Mucosa of stomach (tissue), 1 donor: ENCODE measurements around the gene KIF13A.

ENCODE experiments used
- H3K27me3 ChIP-seq: one replicate; pipeline ENCODE4 v1.7.0; 2013; ENCODE audit warnings: mild to moderate bottlenecking, low read length; ENCODE audit not compliant: control insufficient read depth, insufficient read depth
- H3K36me3 ChIP-seq: one replicate; pipeline ENCODE4 v1.7.0; 2013; ENCODE audit warnings: low read length; ENCODE audit not compliant: control insufficient read depth, insufficient read depth
- H3K4me1 ChIP-seq: one replicate; pipeline ENCODE4 v1.7.0; 2013; ENCODE audit warnings: mild to moderate bottlenecking, low read length; ENCODE audit not compliant: control insufficient read depth, insufficient read depth
- H3K4me3 ChIP-seq: one replicate; pipeline ENCODE4 v1.7.0; 2013; ENCODE audit warnings: low read length
- H3K9ac ChIP-seq: one replicate; pipeline ENCODE4 v1.7.0; 2013; ENCODE audit warnings: mild to moderate bottlenecking, low read length, moderate library complexity
- H3K9me3 ChIP-seq: one replicate; pipeline ENCODE4 v1.7.0; 2013; ENCODE audit warnings: mild to moderate bottlenecking, low read length, moderate library complexity; ENCODE audit not compliant: control insufficient read depth
- donor health status: Pancreatic carcinoma.

KIF13A gene

DNA sequence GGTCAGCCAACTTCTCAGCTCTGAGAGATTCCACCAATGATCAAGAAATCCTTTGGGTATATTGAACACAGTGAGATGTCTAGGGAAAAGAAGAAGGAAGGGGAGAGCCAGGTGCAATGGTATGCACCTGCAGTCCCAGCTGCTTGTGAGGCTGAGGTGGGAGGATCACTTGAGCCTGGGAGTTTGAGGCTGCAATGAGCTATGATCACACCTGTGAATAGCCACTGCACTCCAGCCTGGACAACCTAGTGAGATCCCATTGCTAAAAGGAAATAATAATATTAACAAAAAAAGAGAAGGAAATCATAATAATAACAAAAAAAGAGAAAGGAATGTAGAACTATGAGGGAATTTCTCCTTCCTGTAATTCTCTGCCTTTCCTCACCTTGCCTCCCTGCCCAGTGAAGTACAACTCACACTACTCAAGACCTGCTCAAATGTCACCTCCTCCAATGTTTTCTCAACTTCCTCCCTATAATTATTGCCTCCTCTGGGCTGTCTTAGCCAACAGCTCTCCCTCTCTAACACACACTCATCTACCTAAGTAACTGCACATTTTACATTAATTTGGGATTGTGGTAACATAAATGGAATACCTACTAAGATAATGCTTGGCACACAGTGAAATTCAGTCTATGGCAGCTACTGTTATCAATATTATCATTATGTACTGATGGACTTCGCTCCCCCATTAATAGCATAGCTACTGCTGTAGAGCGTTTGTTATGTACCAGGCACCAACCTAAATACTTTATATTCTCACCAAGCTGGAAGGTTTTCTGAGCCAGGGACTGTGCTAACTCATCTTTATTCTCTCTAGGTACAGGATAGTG lies 103.6 kb downstream of the KIF13A start:
- Histone ChIP-seq H3K4me1 (peaks cover 28% of the 10 kb centered on the region), H3K4me3 (no peak overlapping the region), H3K9me3 (no peaks in the 10 kb centered on the region), H3K27me3 (no peaks in the 10 kb centered on the region), H3K9ac (no peak overlapping the region), H3K36me3 (no peaks in the 10 kb centered on the region)

DNA sequence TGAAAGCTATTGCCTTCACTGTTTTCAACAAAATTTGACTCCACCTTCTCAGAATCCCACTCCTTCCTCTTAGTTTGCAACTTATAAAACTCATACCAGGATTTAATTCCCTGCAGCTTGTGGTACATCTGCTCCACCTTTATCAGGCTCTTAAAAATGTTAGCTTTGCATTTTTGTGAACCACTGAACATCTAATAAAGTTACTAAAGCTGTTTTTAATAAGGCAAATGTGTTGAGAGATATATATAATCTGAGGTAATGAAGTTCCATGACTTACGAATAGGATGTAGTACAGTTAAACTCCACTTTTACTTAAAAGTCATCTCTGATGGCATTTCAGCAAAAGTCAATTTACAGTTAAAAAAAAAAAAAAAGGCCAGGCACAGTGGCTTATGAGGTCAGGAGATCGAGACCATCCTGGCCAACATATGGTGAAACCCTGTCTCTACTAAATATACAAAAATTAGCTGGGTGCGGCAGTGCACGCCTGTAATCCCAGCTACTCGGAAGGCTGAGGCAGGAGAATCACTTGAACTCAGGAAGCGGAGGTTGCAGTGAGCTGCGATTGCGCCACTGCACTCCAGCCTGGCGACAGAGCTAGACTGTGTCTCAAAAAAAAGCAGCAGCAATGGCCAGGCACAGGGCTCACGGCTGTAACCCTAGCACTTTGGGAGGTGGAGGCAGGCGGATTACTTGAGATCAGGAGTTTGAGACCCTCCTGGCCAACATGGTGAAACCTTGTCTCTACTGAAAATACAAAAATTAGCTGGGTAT lies 106.2 kb downstream of the KIF13A start:
- no peaks in the 10 kb centered on the region for H3K9me3 ChIP-seq
- peaks cover 34% of the 10 kb centered on the region for H3K4me1 ChIP-seq
- H3K36me3 ChIP-seq = no peaks in the 10 kb centered on the region
- no peaks in the 10 kb centered on the region for H3K27me3 ChIP-seq
- H3K4me3 ChIP-seq = no peak overlapping the region
- H3K9ac ChIP-seq = no peak overlapping the region

DNA sequence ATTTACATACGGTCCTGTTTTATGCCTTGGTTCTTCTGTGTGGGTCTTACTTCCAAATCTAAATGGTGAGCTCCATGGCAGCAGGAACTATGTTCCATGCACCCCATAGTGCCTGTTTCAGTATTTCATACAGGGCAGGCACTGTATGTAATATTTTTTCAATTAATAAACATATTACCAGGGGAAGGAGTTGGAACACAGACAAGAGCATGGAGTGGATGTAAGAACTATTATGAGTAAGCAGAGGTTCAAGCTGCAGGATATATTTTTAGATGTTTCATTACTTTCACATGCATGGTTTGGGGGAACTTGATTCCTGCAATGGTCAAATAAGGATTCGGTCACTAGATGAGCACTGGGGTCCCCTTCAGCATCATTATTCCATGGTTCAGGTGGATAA lies 108.3 kb downstream of the KIF13A start:
- Histone ChIP-seq H3K27me3 (no peaks in the 10 kb centered on the region), H3K4me3 (no peak overlapping the region), H3K9ac (no peak overlapping the region), H3K4me1 (peaks cover 27% of the 10 kb centered on the region), H3K36me3 (no peaks in the 10 kb centered on the region), H3K9me3 (no peaks in the 10 kb centered on the region)

DNA sequence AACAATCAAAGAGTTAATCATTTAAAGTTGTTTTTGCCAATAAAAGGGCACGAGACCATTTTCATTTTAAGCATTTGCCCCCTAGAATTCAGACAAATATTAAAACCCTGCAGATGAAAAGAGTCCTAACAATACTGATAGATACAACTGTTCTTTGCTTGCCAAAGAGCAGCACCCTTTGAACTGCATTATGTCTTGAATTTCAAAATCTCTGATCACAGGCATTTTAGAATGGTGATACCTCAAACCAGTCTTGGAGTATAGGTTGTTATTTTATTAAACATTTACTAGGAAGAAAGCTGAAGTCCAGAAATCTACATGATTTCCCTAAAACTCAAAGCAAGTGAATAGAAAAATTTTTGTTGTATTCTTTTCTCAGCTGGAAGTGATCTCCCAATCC lies 108.7 kb downstream of the KIF13A start:
- Histone ChIP-seq H3K4me1 (peaks cover 23% of the 10 kb centered on the region), H3K27me3 (no peaks in the 10 kb centered on the region), H3K9ac (no peak overlapping the region), H3K36me3 (no peaks in the 10 kb centered on the region), H3K9me3 (no peaks in the 10 kb centered on the region), H3K4me3 (no peak overlapping the region)

DNA sequence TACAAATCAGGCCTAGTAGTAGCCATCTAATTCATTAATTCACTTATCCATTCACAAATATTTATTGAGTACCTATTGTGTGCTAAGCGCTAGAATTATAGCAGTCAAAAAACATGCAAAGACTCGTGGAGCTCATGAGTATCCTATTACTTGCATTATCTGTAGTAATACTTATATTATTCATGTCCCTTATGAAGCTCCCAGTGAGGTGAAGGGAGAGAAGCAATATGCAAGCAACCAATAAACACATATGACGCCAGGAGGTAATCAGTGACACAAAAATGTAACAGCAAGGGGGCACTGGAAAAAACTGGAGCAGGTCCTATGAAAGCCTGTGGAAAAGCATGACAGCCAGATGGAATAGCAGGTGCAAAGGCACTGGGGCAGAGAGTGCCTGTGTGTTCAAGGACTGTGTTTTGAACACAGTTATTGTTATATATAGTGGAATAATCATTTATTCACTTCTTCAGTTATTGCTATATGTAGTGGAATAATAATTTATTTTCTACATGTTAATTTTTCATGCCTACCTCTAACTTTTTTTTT lies 109.5 kb downstream of the KIF13A start:
- H3K4me1 ChIP-seq = peaks cover 17% of the 10 kb centered on the region
- H3K9me3 ChIP-seq = no peaks in the 10 kb centered on the region
- H3K36me3 ChIP-seq = no peaks in the 10 kb centered on the region
- H3K4me3 ChIP-seq = no peak overlapping the region
- no peaks in the 10 kb centered on the region for H3K27me3 ChIP-seq
- no peak overlapping the region for H3K9ac ChIP-seq

DNA sequence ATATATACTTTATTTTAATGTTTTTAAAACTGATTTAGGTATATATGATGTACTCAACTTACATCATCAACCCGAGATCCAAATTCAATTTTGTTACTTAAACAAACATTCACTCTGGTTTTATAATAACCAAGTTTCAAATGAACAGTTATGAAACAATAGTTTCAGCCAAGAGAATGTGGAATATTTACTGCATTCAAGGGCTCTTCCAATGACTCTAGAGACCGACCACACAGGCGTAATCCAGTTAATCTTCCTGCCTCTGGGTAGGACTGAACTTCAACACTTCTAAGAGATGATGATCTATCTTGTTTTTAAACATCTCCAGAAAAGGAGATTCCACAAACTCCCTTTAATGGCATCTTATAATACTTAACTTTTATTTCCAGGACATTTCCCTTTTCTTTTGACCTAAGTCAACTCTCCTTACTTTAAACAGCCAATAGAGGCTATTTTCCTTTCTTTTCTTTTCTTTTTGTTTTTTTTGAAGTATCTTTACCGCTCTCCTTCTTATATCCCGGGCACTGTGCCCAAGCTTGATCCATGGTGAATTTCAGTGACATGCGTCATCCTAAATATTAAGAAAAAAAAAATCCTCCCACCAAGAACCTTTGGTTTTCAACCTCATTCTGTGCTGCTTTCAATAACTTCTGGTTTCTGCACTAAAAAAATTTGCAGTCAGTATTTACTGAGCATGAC lies 110.1 kb downstream of the KIF13A start:
- H3K36me3 ChIP-seq = no peaks in the 10 kb centered on the region
- no peak overlapping the region for H3K4me3 ChIP-seq
- no peaks in the 10 kb centered on the region for H3K27me3 ChIP-seq
- no peaks in the 10 kb centered on the region for H3K9me3 ChIP-seq
- H3K9ac ChIP-seq = no peak overlapping the region
- H3K4me1 ChIP-seq = peaks cover 17% of the 10 kb centered on the region

DNA sequence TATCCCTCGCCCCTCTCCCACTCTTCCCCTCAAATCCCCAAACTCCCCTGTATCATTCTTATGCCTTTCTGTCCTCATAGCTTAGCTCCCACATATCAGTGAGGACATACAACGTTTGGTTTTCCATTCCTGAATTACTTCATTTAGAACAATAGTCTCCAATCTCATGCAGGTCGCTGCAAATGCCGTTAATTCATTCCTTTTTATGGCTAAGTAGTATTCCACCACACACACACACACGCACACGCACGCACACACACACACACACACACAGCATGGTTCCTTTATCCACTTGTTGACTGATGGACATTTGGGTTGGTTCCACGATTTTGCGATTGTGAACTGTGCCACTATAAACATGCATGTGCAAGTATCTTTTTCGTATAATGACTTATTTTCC lies 112.7 kb downstream of the KIF13A start:
- Histone ChIP-seq H3K9ac (no peak overlapping the region), H3K27me3 (no peaks in the 10 kb centered on the region), H3K4me3 (no peak overlapping the region), H3K4me1 (peaks cover 17% of the 10 kb centered on the region), H3K36me3 (no peaks in the 10 kb centered on the region), H3K9me3 (no peaks in the 10 kb centered on the region)

DNA sequence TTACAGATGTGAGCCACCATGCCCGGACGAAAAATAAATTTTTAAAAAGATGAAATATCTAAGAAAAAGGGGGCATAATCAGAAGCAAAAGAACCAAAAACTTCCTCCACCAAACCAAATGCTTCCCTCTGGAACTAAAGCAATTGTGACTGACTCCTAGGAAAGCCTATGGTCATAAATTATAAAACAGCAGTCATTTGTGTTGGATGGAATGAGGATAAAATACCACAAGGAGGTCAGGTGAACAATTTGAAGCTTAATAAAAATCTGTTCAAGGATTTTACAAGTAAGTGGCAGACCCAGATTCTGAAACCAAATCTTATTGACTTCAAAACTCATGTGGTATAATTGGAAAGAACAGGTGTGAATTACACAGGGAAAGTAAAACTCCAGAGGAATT lies 114.5 kb downstream of the KIF13A start:
- Histone ChIP-seq H3K36me3 (no peaks in the 10 kb centered on the region), H3K4me1 (peaks cover 22% of the 10 kb centered on the region), H3K27me3 (no peaks in the 10 kb centered on the region)

DNA sequence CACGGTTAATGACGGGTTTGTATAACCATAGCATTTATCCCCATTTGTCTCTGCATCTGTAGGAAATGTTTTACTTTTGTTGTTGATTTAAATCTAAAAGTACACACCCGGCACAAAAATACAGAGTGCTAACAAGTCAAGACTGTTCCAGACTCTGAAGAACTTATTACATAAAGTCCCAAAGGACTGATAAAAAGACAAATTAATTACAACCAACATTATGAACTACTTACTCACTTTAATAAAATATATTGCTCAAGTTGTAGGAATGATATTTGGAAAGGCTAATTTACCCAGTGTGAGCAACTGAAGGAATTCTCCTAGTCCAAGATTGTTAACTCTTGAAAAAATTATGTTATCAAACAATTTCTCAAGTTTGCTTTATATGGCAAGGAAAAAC lies 115.6 kb downstream of the KIF13A start:
- Histone ChIP-seq H3K9ac (no peak overlapping the region), H3K9me3 (no peaks in the 10 kb centered on the region), H3K4me1 (peaks cover 25% of the 10 kb centered on the region), H3K4me3 (no peak overlapping the region), H3K27me3 (no peaks in the 10 kb centered on the region), H3K36me3 (no peaks in the 10 kb centered on the region)

More for the DNA sequence above, 114.5 kb downstream of the KIF13A start:
- Histone ChIP-seq H3K4me3 (no peak overlapping the region), H3K9ac (no peak overlapping the region), H3K9me3 (no peaks in the 10 kb centered on the region)

DNA sequence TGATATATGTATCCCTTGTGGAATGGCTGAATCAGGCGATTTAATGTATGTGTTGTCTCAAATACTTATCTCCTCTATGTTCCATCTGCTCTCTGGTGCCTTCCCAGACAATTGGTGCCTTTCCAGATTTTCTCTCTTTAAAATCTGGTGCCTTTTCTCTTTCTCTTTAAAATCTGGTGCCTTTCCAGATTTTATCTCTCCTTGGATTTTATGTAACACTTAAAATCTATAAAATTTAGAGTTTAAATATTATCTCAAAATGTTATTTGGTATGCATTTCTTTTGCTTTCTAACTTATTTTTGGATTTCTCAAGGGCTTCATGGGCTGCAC lies 116.3 kb downstream of the KIF13A start:
- peaks cover 20% of the 10 kb centered on the region for H3K4me1 ChIP-seq
- H3K4me3 ChIP-seq = no peak overlapping the region
- no peak overlapping the region for H3K9ac ChIP-seq
- H3K27me3 ChIP-seq = no peaks in the 10 kb centered on the region
- no peaks in the 10 kb centered on the region for H3K36me3 ChIP-seq
- no peaks in the 10 kb centered on the region for H3K9me3 ChIP-seq

DNA sequence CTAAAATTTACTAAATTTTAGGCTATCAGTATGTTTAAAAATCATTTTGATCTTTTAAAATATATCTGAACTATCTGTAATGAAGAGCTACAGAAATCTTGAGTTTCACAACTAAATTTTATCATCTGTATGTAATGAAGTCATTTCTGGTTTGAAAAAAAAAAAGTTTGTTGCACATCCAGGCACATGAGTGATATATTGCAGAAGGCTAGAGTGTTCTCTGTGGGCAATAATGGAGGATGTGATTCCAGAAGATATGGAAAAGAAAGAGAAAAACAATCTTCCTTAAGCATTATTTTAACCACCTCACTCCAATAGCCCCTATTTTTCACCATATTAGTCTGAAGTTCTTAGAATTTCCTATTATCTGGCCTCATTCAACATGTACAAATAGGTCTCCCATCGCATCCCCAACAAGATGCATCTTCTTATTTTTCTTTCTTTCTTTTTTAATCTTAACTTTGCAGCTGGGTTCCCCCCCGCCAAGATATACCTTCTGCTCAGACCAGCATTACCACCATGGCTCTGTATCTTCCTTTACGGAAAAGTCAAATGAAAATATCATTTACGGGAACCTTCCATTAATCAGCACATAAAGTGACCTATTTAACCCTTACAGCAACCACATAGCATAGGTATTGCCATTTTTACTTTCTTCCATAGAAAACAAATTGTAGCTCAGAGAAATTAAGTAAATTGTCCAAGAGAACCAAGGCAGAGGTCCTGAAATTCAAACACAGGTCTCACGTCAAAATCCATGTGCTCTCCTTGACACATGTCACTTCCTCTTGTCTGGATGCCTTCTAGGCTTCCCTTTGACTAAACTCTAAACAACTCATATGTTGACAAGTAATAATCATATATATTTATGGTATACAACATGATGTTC lies 116.9 kb downstream of the KIF13A start:
- Histone ChIP-seq H3K27me3 (no peaks in the 10 kb centered on the region), H3K36me3 (no peaks in the 10 kb centered on the region), H3K4me1 (peaks cover 21% of the 10 kb centered on the region), H3K4me3 (no peak overlapping the region), H3K9me3 (no peaks in the 10 kb centered on the region), H3K9ac (no peak overlapping the region)
